ENCODE results near the gene TRPV6.
A peak's percentile ranks its signal among the peaks of the same experiment; 100 is the strongest.

TRPV6 gene

DNA sequence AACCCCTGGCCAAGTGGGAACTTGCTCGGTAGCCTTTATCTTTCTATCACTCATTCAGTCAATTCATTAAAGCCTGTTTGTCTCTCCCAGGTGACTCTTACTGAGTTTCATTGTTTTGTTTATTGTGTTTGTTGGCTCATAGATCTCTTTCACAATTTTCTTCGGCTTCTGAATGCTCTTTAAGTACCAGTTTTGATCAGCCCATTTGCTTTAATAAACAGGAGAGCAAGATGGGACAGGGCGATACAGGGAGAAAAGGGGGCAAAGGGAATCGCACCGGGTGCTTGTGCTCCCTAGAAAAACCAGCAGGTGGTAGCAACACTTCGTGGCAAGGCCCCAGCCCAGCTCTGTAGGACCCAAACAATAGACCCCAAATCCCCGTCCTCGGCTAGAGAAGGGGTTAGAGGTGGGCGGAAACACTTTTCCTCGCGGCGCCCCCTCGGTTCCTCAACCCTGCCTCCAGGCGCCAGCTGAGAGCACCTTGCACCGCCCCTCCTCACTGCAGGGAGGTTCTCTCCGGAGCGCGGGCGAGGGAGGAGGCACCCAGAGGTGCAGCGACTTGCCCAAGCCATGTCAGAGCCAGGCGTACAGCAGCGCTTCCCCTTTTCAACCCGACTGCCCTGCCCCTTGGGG lies 31.7 kb downstream of the TRPV6 start:
- DNase-seq (ENCODE audit: low spot score): peak; percentile 55

DNA sequence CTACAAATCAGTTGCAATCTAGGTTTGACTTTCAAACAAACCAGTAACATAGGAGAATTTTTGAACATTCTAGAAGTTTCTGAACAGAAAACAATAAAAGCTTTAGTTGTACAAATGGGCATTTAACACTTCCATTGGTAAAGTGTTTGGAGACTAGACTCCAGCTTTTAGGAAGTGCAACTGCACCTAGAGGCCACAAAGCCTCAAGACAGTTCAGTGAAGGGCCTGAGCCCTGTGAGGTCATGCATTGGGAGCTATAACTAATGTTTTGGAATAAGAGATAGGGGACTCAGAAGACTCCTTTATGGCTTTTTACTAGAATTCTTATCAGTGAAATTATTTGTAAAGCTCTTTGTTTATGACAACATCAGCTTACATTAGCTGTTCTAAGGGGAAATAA lies 33.6 kb downstream of the TRPV6 start:
- DNase-seq (ENCODE audit: low spot score): no peak

DNA sequence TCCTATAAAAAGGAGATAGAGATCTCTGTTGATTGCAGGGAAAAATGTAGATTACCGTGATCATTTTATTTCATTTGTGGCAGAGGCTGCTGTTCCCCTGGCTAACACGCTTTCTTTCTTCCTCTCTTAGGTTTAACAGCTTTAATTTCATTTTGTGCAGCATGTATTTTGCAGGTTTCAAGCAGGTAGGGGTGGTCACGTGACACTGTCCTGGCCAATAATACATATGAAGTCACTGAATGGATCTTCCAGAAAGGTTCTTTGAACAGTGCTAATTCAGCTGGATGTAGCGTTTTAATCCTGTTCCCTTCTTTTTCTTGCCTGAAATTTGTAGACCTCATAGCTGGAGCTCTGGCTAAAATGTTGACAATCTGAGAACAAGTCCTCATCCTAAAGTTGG lies 34.3 kb downstream of the TRPV6 start:
- DNase-seq (ENCODE audit: low spot score): no peak

DNA sequence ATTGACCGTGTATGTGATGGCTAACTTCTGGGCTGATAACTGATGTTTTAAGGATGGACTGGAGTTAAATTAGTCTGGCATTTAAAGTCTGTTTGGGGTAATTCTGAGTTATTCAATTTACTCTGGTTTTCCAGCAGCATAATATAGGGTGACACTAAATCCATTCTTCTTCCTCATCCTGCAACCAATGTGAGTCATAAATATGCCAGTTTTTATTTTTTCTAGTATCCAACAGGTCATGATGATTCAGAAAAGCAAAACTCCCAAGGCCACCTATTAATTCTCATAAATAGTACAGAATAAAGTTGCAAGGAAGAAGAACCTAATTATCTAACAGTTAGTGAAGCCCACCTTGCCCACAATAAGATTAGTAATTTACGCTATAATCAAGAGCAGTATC lies 38.2 kb downstream of the TRPV6 start:
- no peak for DNase-seq (ENCODE audit: low spot score)

DNA sequence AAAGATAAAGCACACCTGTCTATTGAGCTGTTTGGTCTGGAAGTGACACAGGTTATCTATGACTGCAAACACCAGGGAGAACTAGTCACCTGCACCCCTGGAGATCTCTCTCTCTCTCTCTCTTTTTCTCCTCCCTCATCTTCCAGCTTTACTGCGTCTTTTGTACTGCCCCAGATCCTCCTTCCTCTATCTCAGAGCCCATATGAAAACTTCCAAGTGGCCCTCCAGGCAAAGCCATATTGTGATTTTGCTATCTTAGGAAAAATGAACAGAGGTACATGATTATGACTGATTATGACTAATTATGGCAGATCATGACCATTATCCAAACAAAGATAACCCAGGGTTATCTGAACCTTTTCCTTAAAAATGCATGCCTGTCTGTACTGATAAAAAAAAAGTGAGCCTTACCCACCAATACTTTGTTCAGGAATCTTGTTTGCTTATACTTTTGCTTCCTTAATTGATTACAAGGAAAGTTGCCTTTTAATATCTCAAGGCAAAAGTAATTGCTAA lies 43.2 kb downstream of the TRPV6 start:
- DNase-seq (ENCODE audit: low spot score): no peak

DNA sequence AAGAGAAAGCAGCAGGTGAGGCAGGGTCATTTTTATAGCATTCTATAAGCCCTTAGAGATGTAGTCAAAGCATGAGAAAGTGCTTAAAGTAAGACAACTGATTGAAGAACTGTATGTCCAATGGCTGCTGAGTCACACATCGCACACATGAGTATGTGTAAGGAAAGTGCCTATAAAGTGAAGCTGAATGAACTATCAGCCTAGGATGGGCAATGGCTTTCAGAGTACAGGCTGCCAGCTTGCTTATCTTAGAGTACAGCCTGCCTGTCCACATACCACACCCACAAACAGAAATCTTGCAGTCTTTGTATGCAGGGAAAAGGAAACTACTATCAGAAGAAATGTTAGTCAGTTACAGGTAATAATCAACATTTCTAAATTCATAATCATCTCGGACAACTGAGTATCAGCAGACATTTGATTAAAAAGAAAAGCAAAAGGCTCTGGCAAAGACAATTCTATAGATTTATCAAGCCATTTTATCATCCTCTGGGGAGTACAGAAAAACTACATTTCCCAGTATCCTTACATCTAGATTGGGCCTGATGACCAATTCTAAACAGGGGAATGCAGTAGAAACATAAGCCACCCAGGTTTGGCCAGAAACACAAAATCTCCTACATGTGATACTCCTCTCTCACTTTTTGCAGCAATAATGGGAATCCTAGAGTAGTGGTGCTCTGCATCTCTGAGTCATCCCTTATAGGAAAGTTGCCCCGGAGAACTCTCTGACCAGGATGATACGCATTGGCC lies 46.9 kb downstream of the TRPV6 start:
- DNase-seq (ENCODE audit: low spot score): no peak

DNA sequence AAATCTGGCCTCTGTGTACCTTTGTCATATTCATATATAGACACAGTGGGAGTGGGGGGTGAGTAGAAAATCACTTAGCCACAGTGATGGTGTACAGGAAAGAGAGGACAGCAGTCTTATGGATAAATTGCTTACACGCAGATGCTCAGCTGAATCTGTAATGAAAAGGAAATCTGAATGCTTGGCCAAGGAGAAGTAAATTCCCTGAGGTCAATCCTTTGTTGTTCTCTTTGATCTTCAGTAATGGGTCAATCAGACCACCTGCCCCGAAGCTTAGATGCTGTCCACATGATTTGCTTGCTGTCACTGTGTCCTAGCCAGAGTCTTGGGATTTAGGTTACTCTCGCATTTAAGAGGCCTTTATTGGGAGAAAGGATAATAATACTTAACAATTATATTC lies 49.1 kb downstream of the TRPV6 start:
- DNase-seq (ENCODE audit: low spot score): no peak

DNA sequence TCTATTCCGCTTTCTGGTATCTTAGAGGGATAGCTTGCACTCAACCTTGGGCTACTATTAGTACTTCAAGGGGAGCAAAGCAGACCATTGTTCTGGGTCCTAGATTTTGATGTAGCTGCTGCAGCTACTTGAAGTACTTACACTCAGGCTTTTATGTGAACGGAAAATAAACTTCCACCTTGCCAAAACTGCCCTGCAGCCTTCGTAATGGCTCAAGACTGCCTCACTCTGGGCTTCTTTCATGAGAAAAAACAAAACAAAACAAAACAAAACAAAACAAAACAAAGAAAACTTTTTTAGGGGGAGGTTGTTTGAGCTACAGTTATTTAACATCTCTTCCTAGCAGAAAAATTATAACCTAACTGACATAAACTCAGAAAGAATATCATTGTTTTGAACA lies 50.1 kb downstream of the TRPV6 start:
- DNase-seq (ENCODE audit: low spot score): no peak

GRCh38 chr7:142833174-142834048 lies 52.1 kb downstream of the TRPV6 start:
- DNase-seq (ENCODE audit: low spot score): no peak

- DNase-seq (ENCODE audit: low spot score): no peak
Observed at GRCh38 chr7:142832417-142832816, 53.1 kb downstream of the TRPV6 start.

DNA sequence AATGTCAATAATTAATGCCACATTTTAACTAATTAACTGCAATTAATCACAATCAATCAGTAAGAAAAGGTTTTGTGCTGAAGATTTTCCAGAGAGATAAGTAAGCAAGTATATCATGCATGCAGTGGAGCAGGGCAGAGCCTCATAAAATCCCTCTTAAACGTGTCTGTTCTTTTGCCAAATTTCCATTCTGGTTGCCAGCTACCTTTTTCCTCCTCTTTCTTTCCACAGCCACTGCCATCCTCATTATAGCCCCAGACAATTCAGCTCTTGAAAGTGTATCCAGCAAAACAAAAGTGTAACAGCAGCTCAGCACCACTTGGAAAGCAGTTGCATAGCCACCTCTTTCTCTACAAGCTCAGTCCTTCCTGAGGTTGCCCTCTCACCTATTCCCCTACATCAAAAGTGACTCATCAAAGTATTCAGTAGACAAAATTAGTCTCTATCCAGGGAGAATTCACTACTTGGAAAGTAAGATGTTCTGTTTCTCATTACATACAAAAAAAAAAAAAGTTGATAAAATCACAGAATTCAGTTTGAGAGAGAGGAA lies 57.5 kb downstream of the TRPV6 start:
- DNase-seq (ENCODE audit: low spot score): no peak

- no peak for DNase-seq (ENCODE audit: low spot score)
Observed at GRCh38 chr7:142822714-142823113, 62.8 kb downstream of the TRPV6 start.
